Brain microvascular endothelial cell (primary cell): ENCODE results near the gene ABCC4.
A peak's percentile ranks its signal among the peaks of the same experiment; 100 is the strongest.

Source experiments
- DNase-seq: peaks from one replicate; pipeline ENCODE4 v3.0.0-alpha.2; 2020
- H3K27ac ChIP-seq: fragments of 250-450 bp; sonication (Bioruptor Pico); 2 replicates; pipeline ENCODE4 v1.5.1; 2020; ENCODE audit warnings: mild to moderate bottlenecking, moderate library complexity
- H3K27me3 ChIP-seq: fragments of 250-450 bp; sonication (Bioruptor Pico); replicated peaks from 2 replicates; pipeline ENCODE4 v1.5.1; 2020; ENCODE audit warnings: mild to moderate bottlenecking
- H3K36me3 ChIP-seq: fragments of 250-450 bp; sonication (Bioruptor Pico); replicated peaks from 2 replicates; pipeline ENCODE4 v1.5.1; 2020; ENCODE audit warnings: mild to moderate bottlenecking
- H3K4me3 ChIP-seq: 2 replicates; pipeline ENCODE4 v1.5.1; 2011; ENCODE audit warnings: low read depth, mild to moderate bottlenecking, control low read depth, low read length, moderate library complexity
- in situ Hi-C: cut with HindIII; loops from 2 replicates; pipeline ENCODE4 v1.10.0; 2017; ENCODE audit warnings: low sequenced_read_pairs, low pct_ligation_motif_present
- TF ChIP-seq, protein P1 (sequence below): IDR thresholded peaks from 2 replicates; pipeline ENCODE4 v1.5.1; 2011; ENCODE audit warnings: low read depth, mild to moderate bottlenecking, moderate library complexity, low read length, control low read depth, inconsistent platforms; ENCODE audit errors: missing control alignments

The ABCC4 gene

DNA sequence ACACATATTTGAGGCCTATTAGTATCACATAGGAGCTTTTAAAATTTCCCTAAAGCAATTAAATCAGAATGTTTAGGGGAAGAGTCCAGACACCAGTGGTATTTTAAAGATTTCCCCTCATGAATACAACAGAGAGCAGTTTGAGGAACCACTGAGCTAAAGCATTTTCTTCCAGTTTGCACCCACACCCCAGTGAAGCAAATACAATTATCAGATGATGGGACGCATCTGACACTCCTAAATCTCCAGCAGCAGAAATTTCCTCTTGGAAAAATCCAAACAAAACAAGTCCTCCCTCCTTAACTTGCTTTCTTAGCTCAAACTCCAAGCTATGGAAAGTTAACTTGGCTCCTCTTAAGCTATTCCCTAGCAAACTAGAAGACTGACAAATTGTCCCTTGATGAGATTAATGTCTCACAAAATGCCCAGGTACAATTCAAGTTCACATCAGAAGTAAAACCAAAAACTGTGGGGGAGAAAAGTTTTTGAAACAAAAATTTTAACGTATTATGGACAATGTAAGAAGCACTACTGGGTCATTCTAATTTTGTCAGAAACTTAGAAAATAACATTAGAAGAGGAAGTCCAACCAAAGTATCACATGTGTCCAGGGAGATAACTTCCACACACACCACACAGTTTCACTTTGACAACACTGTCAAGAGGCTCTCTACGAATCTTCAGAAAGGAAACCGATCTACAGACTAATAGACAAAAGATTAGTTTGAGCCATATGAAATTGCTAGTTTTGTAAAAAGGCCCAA is 74.1 kb downstream of the ABCC4 start:
- no peak overlapping the region for H3K4me3 ChIP-seq
- in situ Hi-C loops: no loop called here
- no peak overlapping the region for H3K27ac ChIP-seq
- H3K27me3 ChIP-seq: no peaks in the 10 kb centered on the region
- H3K36me3 ChIP-seq: no peaks in the 10 kb centered on the region
- TF ChIP-seq, protein P1, sequence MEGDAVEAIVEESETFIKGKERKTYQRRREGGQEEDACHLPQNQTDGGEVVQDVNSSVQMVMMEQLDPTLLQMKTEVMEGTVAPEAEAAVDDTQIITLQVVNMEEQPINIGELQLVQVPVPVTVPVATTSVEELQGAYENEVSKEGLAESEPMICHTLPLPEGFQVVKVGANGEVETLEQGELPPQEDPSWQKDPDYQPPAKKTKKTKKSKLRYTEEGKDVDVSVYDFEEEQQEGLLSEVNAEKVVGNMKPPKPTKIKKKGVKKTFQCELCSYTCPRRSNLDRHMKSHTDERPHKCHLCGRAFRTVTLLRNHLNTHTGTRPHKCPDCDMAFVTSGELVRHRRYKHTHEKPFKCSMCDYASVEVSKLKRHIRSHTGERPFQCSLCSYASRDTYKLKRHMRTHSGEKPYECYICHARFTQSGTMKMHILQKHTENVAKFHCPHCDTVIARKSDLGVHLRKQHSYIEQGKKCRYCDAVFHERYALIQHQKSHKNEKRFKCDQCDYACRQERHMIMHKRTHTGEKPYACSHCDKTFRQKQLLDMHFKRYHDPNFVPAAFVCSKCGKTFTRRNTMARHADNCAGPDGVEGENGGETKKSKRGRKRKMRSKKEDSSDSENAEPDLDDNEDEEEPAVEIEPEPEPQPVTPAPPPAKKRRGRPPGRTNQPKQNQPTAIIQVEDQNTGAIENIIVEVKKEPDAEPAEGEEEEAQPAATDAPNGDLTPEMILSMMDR: no peak
- DNase-seq: no peak

DNA sequence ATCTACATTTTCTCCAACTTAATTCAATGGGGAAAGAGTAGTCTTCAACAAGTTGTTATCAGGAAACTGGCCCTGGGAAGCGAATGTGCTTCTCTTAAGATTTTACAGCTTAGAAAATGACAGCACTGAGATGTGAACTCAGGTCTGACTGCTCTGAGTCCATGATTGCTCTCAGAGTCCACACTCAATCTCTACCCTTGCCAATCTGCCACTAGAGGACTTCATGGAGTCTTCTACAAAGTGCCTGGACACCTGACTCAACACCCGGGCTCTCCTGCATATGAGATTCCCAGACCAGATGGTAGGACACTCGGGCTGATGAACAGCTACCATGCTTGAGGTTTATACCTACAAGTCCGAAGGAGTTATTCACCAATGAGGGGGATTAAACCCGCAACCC is 74.8 kb downstream of the ABCC4 start:
- TF ChIP-seq, protein P1: no peak
- H3K27ac ChIP-seq: no peak overlapping the region

DNA sequence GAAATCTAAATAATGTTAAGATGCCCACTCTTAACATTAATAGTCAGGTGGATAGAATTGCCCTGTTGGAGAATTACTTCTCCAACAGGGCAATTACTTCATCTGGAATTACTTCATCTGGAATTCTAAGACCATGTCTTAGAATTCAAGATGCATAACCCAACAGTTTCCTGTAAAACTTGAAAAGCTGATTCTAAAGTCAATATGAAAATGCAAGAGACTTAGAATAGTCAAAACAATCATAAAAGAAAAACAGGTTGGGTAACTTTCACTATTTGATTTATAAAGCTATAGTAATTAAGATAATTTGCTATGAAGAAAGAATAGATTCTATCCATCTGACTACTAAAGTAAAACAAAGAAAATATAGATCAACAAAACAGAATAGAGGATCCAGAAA is 75.2 kb downstream of the ABCC4 start:
- TF ChIP-seq, protein P1: no peak
- Histone ChIP-seq H3K4me3 (no peak overlapping the region), H3K27ac (no peak overlapping the region), H3K36me3 (no peaks in the 10 kb centered on the region), H3K27me3 (no peaks in the 10 kb centered on the region)
- in situ Hi-C loops: no loop called here
- DNase-seq: no peak

More for the DNA sequence above, 74.8 kb downstream of the ABCC4 start:
- H3K27me3 ChIP-seq: no peaks in the 10 kb centered on the region
- in situ Hi-C loops: no loop called here
- no peaks in the 10 kb centered on the region for H3K36me3 ChIP-seq
- no peak overlapping the region for H3K4me3 ChIP-seq
- DNase-seq: no peak

DNA sequence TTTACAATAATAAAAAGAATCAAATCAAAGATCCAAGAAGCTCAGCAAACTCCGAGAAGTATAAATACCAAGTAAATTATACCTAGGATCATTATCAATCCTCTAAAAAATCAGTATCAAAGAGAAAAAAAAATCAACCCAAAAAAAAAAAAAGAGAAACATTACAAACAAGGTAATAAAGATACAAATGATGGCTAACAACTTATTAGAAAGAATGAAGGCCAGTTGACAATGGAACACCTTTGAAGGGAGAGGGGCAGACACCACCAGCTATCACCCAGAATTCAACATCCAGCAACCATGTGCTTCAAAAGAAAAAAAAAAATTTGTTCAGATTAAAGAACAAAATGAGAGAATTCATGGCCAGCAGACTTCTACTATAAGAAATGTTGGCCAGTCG is 77.2 kb downstream of the ABCC4 start:
- H3K27me3 ChIP-seq: no peaks in the 10 kb centered on the region
- TF ChIP-seq, protein P1: no peak
- H3K4me3 ChIP-seq: no peak overlapping the region
- DNase-seq: no peak
- in situ Hi-C loops: no loop called here
- H3K36me3 ChIP-seq: no peaks in the 10 kb centered on the region
- H3K27ac ChIP-seq: no peak overlapping the region

DNA sequence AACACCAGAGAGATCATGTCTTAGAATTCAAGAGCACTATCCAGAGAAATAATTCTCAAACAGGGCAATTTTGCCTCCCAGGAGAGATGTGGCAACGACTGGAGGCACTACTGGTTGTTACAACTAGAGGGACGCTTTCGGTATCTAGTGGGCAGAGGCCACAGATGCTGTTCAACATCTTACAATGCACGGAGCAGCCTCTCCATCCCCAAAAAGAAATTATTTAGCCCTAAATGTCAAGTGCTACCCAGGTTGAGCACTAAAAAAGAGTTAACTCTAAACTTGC is 78.6 kb downstream of the ABCC4 start:
- TF ChIP-seq, protein P1: peak; percentile 9
- H3K36me3 ChIP-seq: no peaks in the 10 kb centered on the region
- DNase-seq: no peak
- H3K4me3 ChIP-seq: no peak overlapping the region
- in situ Hi-C loops: no loop called here
- H3K27ac ChIP-seq: no peak overlapping the region
- no peaks in the 10 kb centered on the region for H3K27me3 ChIP-seq
